Stimulated activated CD8-positive, alpha-beta memory T cell treated with anti-CD3 and anti-CD28 coated beads, Interleukin-4, amount 100 ng/mL, for 24 hours (primary cell): Measurements from ENCODE around the gene SYT1.

Experiments used
- DNase-seq: peaks from one replicate; pipeline ENCODE4 v3.0.0-alpha.2; 2020; ENCODE audit warnings: low read depth

Gene SYT1

DNA sequence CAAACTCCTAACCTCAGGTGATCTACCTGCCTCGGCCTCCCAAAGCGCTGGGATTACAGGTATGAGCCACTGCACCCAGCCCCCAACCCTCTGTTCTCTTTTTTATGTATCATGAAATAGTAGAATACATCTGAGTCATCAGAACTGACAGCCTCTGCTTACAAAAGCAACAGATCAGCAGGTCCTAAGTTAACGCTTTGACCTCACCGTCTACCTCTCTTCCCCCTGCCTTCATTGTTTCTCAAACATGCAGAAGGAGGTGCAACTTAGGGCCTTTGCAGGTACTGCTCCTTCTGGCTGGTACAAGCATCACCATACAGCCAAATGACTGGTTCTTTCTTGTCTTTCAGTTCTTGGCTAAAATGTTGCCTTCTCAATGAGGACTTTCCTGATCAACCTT lies 577.0 kb downstream of the SYT1 start:
- no peak for DNase-seq

DNA sequence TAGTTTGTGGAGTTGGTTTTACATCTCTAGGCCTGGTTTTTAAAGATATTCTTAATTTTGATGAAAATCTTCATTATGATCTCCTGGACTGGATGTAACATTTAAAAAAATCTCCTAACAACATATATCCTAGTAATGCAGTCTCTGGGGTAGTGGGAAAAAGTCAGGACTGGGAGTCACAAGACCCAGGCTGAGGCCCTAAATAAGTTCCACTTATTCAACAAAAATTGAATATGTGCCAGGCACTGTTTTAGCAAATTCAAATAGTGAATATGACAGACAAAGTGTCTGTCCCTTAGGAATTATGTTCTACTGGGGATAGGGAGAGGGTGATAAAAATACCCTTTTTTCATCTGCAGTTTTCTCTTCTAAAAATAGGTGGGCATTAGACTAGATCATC lies 577.8 kb downstream of the SYT1 start:
- no peak for DNase-seq

DNA sequence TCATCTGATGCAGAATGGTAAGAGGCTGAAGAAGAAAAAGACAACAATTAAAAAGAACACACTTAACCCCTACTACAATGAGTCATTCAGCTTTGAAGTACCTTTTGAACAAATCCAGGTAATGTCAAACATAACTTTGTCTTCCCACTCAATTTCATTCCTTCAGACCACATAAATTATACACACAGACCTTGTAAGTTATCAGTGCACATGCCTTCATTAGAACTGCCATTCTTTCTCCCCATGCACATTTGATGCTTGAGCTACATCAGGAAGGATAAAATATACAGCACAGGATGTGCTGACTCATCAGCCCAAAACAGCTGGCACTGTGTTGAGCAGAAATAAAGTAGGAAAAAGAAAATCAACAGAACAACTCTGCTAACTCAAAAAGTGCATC lies 579.5 kb downstream of the SYT1 start:
- DNase-seq: no peak

DNA sequence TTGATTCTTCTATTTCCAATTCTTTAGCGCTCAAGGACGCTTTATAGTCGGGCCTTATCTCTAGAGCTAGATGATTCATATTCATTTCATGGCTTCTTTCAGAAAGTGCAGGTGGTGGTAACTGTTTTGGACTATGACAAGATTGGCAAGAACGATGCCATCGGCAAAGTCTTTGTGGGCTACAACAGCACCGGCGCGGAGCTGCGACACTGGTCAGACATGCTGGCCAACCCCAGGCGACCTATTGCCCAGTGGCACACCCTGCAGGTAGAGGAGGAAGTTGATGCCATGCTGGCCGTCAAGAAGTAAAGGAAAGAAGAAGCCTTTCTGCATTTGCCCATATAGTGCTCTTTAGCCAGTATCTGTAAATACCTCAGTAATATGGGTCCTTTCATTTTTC lies 584.2 kb downstream of the SYT1 start:
- DNase-seq: no peak

DNA sequence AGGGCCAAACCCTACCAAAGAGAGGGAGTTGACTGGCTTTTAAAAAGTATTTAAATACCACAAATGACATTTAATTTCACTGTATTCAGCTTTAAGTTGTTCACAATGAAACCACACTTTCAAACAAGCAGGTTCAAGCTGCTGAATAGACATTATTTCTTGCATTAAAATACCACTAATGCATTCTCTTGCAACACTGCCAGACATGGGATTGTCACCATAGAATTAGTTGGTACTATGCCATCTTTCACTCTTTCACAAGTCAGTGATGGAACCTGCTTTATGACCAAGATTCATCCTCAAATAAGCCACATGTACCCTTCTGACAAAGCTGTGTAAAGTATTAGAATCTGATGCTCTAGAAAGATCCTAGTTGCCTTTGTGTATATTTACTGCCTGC lies 586.8 kb downstream of the SYT1 start:
- no peak for DNase-seq

DNA sequence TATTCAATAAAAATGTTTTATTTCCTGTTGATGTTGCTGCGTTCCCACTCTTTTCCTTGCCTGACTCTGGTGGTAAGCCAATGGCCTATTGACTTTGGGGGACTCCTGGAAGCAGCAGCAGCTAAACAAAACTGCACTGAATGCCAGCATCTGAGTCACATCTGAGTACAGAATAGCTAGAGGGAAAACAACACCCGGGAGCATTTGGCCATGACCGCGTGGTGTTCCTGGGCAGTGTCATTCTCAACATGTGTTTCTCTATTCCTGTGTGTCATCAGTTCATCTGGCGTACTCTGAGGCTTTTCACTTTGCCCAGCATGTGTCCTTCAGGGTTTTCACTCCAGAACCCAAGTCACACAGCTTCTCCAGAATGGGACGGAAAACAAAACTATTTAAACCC lies 587.4 kb downstream of the SYT1 start:
- no peak for DNase-seq

DNA sequence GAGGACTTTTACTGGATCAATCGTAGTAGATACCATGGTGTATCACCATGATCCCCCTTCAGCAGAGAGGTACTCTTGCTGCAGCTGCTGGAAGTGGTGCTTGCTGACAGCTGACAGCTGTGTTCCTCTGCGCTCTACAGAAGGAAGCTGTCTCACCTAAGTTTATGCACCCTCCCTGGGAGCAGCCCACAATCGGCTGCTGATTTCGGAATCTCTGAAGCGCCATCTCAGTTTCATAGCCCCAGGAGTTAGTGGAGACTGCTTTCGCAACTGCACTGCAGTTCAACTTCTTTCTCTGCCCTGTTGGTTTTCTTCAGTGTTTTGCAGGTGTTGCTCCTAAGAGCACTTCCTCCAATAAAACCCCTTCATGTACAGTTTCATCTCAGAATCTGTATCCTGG lies 588.3 kb downstream of the SYT1 start:
- DNase-seq: no peak

DNA sequence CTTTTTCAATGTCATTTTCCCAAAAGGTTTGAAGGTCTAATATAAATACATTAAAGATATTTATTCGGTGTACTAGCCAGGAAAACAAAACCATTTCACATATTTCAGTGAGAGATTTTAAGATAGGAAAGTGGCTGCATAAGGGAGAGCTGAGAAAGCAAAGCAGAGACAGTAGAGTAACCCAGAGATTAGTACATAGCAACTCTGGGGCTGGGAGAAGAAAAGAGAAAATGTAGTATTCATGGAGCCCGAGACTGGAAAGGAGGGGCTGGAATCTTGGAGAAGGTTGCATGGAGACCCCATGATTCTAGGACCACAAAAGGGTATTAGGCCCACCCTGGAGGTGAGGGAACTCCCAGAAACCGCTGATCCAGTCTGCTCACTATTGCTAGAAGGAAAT lies 589.2 kb downstream of the SYT1 start:
- DNase-seq: no peak

DNA sequence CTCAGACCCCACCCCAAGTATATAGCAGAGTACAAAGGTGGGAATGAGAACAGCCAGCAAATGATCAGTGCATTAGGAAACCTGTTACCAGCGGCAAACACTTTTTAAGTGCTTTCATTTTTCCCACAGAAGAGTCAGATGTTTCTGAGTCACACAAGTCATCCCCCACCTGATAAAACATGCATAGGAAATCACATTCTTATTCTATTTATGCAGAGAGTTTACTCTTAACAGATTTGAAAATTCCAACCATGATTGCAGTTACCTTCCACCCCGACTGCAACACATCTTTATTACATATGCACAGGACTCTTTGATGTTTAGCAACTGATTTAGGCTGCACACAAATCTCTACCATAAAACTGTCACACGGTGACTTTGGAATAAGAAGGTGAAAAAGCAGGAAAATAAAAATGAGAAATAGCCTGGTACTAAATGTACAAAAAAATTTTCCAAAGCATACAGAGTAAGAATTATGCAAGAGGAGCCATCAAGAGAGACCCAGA lies 589.8 kb downstream of the SYT1 start:
- no peak for DNase-seq

DNA sequence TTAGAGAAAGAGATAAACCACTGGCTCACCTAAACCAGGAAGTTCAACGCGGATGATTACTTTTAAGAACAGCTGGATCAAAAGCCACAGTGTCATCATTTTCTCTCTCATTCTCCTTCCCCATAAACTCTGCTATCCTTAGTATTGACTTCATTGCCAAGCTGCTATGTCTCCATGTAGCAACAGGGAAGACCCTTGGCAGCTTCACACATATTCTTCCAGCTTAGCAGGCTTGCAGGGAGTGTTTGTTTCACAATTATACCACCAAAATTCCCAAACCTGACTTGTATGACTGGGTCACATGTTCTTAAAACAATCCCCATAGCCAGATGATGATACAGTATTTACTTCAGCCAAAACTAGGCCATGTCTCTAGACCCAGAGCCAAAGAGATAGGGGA lies 590.7 kb downstream of the SYT1 start:
- no peak for DNase-seq

DNA sequence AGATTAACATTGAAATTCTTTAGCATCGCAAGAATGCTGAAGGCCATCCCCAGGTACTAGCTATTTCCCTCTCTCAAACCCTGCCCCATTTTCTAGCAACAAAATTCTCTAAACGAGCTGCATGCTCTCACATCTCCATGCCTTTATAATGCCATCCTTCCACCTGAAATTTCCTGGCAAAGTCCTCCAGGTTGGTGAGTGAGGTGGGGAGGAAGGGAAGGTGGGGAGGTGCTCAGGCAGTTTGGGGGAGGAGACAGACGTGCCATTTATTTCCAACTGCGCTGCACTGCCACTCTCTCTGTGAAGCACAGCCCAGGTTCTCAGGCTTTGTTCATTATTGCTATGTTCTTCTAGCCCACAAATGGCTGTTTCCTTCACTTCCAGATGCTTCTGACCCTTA lies 617.7 kb downstream of the SYT1 start:
- no peak for DNase-seq

DNA sequence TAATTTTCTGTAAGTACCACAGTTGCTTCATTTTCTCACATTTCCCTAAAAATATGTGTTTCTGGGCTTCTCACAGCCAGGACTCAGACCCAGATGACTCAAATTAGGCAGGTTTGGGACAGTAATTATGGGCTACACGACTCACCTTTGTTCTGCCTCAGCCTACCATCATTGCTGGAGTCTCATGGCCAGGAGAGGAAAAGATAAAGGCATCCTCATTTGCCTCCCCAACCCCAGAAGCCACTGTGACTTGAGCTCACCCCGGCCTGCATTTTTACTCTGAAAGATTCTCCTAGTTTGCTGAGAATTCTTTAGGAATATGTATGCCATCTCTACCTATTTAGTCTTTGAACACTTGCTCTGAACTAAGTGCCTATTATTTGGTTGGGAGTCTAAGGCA lies 618.3 kb downstream of the SYT1 start:
- no peak for DNase-seq

DNA sequence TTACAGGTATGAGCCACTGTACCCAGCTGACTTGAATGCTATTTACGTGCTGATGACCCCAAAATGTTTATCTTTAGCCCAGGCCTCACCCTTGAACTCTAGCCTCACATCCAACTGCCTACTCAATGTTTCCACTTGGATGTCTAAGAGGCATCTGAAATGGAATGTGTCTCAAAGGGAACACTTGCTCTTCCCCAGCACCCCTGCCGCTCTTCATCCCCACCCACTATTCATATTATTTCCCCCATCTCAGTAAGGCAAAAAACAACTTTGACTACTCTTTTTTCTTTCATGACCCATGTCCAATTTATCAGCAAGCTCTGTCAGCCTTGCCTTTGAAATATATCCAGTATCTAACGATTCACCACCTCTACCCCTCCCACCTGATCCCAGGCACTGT lies 621.6 kb downstream of the SYT1 start:
- no peak for DNase-seq

DNA sequence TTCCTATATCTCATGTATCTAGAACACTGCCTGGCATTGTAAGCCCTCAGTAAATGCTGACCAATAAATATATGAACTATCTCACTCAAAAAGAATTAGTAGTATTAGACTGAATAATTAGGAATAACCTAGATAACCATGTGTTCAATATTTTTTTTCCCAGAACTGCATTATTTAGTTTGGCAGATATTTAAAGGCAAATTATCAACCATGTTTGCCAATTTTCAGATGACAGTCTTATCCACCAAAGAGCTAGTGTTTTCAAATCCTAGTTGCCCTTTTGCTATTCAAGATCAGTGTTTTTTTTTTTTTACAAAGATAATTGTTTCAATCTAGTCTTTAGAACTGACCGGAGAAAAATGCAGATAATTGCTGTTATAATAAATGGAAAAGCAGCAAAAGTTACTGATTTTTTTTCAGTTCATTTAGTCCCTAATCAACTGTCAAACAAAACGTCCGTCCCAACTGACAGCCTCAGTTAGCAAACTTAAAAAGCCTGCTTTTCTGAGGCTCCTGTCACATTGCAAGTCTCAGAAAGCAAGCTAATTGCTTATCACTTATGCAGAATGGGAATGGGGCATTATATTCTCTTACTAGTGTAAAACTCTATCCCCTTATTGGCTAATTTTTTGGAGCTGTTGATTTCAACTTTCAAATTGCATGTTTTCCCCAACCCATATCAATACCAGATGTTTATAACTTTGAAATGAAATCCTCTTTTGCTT lies 623.0 kb downstream of the SYT1 start:
- DNase-seq: no peak
